Spleen (tissue), 7 donors: ENCODE measurements around the gene HOXA6.

Source experiments
- CTCF ChIP-seq, 11 experiments: fragments of 200-600 bp in 7 of 11; fragments of 450-650 bp in 4 of 11; sonication (generic) in 4 of 11; IDR thresholded peaks in 8 of 11; conservative IDR thresholded peaks in 3 of 11; 1 replicate in 7 of 11; 2 replicates in 4 of 11; pipeline versions ENCODE4 v1.4.0 to v1.8.0; 2016 to 2021; ENCODE audit warnings: antibody characterized with exemption in 11 of 11, inconsistent platforms in 4 of 11, mild to moderate bottlenecking in 1 of 11
- POLR2A ChIP-seq, 3 donors: fragments of 450-650 bp; IDR thresholded peaks; one replicate each; pipeline ENCODE4 v1.5.1; 2017; ENCODE audit warnings: antibody characterized with exemption in 3 of 3, mild to moderate bottlenecking in 1 of 3
- donor health status: DM: no; HTN: no; CAD: no; lungs with moderate emphysema.
- donor health status: DM: no; HTN: no; CAD: no.
- donor health status: DM: no; HTN: no; CAD: no.

- TF ChIP-seq CTCF (IDR thresholded peaks at IDR 0.05 in 8 of 11, conservative IDR thresholded peaks at IDR 0.05 in 3 of 11) (no peak), POLR2A (IDR thresholded peaks at IDR 0.05) (no peak)
Observed at GRCh38 chr7:27137640-27138315, 9.8 kb downstream of the HOXA6 start.
